C4-2B (cell line): ENCODE results near the gene TOMM34.

ENCODE experiments used
- H3K27ac ChIP-seq: fragments of 450-650 bp; 2 replicates; pipeline ENCODE4 v1.5.1; 2017
- ZFX ChIP-seq: fragments of 450-650 bp; IDR thresholded peaks from 2 replicates; pipeline ENCODE4 v1.6.1; 2017
- TF ChIP-seq, protein P1 (sequence below): fragments of 450-650 bp; conservative IDR thresholded peaks from 2 replicates; pipeline ENCODE4 v1.5.1; 2017; ENCODE audit warnings: mild to moderate bottlenecking

Gene TOMM34

DNA sequence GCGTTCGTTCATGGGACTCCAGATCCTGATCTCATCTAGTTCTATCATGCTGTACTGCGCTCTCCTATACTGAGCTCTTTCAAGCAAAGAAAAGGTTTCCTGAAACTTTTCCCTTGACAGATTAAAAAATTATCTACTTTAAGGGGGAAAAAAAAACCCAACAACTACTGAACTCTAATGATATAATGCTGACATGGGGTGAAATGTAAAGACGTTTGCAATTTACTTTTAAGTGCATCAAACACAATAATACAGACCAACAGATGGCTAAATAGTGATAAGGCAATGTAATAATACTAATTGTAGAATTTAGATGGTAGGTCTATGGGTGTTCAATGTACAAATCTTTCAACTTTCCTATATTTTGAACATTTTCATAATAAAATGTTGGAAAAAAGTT is 16.4 kb downstream of the TOMM34 start:
- TF ChIP-seq ZFX: no peak
- TF ChIP-seq, protein P1, sequence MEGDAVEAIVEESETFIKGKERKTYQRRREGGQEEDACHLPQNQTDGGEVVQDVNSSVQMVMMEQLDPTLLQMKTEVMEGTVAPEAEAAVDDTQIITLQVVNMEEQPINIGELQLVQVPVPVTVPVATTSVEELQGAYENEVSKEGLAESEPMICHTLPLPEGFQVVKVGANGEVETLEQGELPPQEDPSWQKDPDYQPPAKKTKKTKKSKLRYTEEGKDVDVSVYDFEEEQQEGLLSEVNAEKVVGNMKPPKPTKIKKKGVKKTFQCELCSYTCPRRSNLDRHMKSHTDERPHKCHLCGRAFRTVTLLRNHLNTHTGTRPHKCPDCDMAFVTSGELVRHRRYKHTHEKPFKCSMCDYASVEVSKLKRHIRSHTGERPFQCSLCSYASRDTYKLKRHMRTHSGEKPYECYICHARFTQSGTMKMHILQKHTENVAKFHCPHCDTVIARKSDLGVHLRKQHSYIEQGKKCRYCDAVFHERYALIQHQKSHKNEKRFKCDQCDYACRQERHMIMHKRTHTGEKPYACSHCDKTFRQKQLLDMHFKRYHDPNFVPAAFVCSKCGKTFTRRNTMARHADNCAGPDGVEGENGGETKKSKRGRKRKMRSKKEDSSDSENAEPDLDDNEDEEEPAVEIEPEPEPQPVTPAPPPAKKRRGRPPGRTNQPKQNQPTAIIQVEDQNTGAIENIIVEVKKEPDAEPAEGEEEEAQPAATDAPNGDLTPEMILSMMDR: no peak
- H3K27ac ChIP-seq: no peak overlapping the region

DNA sequence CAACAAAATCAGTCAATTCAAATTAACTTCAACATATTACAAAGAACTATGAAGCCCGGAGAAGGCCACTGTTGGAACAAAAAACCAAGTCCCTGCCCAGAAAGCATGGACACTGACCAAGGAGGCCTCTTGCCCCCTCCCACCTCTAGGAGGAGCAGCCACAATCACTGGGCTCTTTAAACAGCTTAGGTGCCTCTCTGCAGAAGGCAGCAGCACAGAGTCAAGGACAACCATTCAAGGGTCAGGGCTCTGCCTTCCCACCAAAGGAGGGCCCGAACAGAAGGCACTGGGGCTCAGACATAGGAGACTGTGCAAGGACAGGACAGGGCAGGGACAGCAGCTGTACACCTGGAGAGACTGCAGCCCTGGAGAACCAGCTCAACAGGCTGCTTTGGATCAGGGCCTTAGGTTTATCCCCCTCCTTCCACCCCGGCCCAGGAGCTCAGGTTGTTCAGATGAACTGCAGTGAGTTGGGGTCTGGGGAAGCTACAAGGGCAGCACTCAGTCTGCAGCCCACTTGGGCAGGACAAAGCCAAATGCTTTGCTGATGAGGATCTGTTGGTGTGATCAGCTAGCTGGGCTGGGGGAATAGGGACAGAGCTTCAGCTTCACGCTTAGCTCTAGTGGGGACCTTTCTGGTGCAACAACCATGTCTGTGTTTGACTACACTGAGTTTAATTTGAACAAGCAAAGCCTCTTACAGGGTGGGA is 17.8 kb downstream of the TOMM34 start:
- H3K27ac ChIP-seq: no peak overlapping the region

DNA sequence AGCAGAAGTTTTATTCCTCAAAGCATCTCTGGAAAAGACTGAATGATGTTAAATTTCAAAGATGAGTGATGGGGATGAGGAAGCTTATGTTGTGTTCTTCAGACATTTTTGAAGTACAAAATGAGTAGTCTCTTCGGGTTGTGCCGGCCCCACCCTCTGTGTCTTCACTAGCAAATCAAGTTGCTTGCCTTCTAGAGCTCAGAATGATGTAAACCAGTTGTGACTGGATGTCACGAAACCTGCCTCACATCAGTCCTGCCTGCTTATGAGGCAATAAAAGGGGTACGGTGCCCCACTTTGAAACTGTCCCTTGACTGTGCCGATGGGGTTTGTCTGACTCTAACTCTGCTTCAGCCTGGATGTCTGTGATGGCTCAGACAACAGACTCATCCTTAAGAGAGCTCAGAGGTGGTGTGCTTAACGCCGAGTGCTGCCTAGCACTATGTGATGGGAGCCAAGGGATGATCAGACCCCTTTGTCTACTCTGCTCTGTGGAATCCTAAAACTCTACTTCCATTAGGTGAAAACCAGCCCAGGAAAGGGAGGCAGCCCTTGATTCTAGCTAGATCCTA is 19.0 kb downstream of the TOMM34 start:
- TF ChIP-seq, protein P1: no peak
- no peak for TF ChIP-seq ZFX
- H3K27ac ChIP-seq: no peak overlapping the region

More for the DNA sequence above, 17.8 kb downstream of the TOMM34 start:
- no peak for TF ChIP-seq ZFX
- TF ChIP-seq, protein P1: no peak

DNA sequence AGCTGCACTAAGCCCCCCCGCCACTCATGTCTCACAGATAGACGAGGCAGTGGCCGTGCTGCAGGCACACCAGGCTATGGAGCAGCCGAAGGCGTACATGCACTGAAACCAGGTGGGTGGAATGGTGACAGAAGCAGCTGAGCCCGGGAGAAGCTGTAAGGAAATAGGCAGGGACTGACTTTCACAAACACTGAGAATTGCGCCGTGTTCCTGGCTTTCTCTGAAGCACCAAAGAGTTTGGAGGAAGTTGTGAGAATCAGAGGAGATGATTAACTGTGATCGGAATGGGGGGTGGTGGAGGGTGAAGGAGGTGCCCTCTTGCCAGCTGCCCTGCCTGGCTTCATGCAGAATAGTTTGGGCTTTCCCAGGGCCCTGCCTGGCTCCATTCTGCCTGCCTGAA is 21.6 kb downstream of the TOMM34 start:
- H3K27ac ChIP-seq: no peak overlapping the region
- TF ChIP-seq, protein P1: no peak
- TF ChIP-seq ZFX: no peak

DNA sequence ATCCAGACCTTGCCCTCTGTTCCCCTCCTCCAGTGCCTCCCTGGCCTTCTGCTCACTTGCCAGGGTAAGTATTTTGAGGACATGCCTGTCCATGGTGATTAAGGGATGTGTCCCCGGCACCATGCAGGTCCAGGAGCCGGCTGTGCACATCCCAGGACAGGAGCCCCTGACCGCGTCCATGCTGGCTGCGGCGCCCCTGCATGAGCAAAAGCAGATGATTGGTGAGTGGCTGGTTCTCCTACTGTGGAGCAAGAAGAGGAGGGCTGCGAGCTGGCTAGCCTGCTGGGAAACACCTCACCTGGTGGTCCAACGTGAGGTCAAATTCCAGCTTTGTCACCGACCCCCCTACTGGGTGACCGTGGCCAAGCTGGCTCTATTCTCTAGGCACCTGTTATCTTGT is 23.7 kb downstream of the TOMM34 start:
- TF ChIP-seq, protein P1: no peak
- TF ChIP-seq ZFX: no peak
- no peak overlapping the region for H3K27ac ChIP-seq

DNA sequence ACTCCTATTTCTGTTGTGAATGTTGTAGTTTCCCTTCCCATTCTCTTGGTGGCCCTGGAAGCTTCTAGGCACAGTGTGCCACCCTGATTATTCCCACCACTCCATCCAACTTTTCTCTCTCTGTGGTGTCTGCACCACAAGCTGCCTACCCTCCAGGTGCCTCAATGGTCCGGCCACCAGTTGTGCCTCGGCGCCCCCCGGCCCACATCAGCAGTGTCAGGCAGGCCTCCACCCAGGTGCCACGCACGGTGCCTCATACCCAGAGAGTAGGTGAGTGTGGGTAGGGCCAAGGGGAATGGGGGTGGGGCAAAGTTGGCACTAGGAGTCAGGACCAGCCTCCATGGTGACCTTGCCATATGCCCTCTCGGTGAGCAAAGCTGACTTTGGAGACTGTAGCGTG is 27.3 kb downstream of the TOMM34 start:
- no peak overlapping the region for H3K27ac ChIP-seq
- TF ChIP-seq, protein P1: no peak

DNA sequence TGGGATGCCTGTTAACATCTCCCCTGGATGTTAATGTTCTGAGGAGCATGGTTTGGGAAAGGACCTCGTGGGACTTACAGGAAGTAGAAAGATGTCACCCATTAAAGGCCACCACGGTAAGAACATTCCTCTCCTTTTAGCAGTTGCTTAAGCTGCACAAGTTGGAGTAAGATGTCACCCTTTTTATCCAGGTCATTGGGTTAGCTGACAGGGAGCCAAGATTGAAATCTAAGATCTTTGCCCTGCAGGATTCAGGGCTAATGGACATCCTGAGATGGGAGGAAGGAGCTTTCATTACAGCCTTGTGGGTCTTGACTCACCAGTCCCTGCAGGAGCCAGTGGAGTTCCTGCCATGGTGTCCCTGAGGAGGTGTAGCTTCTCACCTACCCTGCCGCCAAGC is 28.3 kb downstream of the TOMM34 start:
- no peak for TF ChIP-seq ZFX
- TF ChIP-seq, protein P1: no peak

More for the DNA sequence above, 28.3 kb downstream of the TOMM34 start:
- no peak overlapping the region for H3K27ac ChIP-seq
